Ramos (cell line): Measurements from ENCODE around the gene SLFN14.
"Not testable (repeated sequence)": the region's sequence is repeated elsewhere in the genome, so short reads cannot be mapped to it uniquely, and the experiment has no call there.

Source experiments
- in situ Hi-C: fragments of 300-500 bp; cut with MboI; formaldehyde crosslinking; loops from one replicate; pipeline ENCODE4 v1.14.3; 2022; ENCODE audit warnings: low sequenced_read_pairs; ENCODE audit not compliant: unreplicated experiment

The SLFN14 gene

GRCh38 chr17:35529866-35530265 is 30.8 kb downstream of the SLFN14 start:
- in situ Hi-C loops, result loop anchor here (10.0 kb wide), 1 partner anchor 365 kb away; no protein-coding TSS in a partner anchor

DNA sequence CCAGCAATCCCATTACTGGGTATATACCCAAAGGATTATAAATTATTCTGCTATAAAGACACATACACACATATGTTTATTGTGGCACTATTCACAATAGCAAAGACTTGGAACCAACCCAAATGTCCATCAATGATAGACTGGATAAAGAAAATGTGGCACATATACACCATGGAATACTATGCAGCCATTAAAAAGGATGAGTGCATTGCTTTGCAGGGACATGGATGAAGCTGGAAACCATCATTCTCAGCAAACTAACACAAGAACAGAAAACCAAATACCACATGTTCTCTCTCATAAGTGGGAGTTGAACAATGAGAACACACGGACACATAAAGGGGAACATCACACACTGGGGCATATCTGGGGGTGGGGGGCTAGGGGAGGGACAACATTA is 31.3 kb downstream of the SLFN14 start:
- in situ Hi-C loops, result not testable (repeated sequence)

- in situ Hi-C loops, result no loop called here
Observed at GRCh38 chr17:35523296-35523695, 37.3 kb downstream of the SLFN14 start.

- in situ Hi-C loops, result not testable (repeated sequence)
Observed at GRCh38 chr17:35521654-35522256, 38.9 kb downstream of the SLFN14 start.

GRCh38 chr17:35521150-35521549 is 39.5 kb downstream of the SLFN14 start:
- in situ Hi-C loops, result no loop called here

DNA sequence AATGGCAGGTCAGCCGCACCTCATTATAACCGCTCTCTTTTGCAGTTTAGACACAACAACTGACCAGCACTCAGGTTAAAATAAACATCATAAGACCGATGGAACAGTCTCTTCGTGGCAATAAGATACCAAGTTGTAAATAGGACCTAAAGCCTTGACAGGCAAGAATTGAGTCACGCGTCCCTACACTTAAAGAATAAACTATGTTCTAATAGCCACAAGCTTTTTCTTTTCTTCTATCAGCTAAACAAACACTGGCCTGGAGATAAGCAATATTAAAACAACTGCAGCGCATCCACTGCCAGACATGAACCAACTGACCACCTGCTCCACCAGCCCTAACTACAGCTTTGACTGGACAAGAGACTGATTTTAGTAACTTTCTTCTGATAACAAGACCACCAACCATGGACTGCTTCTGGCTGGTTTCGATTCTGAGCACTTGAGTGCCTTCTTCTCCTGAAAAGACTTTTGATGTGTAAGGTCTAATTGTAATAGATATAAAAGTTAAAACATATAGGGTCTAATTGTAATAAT is 40.6 kb downstream of the SLFN14 start:
- in situ Hi-C loops, result no loop called here

- in situ Hi-C loops, result no loop called here
Observed at GRCh38 chr17:35519439-35519838, 41.2 kb downstream of the SLFN14 start.

- in situ Hi-C loops, result not testable (repeated sequence)
Observed at GRCh38 chr17:35518431-35518830, 42.2 kb downstream of the SLFN14 start.

DNA sequence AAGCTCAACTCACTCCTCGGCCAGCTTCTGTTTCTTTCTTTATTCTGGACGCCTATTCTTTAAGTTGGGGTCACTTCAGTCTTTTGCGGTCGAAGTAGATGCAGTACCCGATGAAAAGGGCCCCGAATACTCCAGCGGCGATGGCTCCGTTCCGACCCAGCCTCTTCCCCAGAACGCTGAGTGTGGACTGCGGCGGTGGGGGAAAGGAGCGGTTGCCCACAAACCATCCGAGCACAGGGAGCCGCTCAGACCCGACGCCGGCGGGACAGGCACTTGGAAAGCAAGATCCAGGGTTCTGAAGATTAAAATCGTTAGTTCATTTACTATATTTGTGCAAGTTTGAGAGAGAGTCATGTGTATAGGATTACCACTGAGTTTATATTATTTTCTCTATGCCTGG is 45.6 kb downstream of the SLFN14 start:
- in situ Hi-C loops, result no loop called here

DNA sequence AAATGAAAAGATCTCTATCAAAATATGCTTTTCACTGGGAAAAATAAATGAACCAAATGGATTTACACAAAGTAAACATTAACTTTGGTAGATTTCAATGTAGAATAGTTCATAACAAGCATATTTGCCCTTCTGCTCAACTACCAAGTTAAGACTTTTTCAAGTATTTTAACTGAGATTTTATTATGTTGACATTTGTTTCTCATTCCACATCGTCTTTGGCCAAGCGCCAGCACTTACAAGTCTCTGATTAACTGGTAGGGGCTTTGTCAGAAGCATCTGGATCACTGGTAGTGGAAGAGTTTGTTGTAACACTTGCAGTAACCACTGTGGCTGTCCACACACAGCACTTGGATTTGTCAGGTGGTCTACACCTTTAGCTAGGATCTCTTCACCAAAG is 46.1 kb downstream of the SLFN14 start:
- in situ Hi-C loops, result no loop called here
